Measurements from ENCODE around the gene CLEC4M.

GRCh38 chr19:7772752-7773291, 9.8 kb downstream of the CLEC4M start:
- TF ChIP-seq CTCF (IDR thresholded peaks at IDR 0.05; ENCODE audit: borderline replicate concordance, extremely low read depth, low read length, poor library complexity, severe bottlenecking) (no peak), EZH2 (IDR thresholded peaks at IDR 0.05; ENCODE audit: borderline replicate concordance, low read depth, low read length, severe bottlenecking) (no peak)

All from DND-41 (cell line).